Neuronal stem cell (in vitro differentiated cells): ENCODE data around the gene DPP6.

ENCODE experiments used
- DNase-seq: peaks from one replicate; pipeline ENCODE4 v3.0.0-alpha.2; 2013; ENCODE audit warnings: low spot score
- H2AFZ ChIP-seq: one replicate; pipeline ENCODE4 v1.6.1; 2013; ENCODE audit warnings: mild to moderate bottlenecking, low read length, inconsistent platforms
- H2AK5ac ChIP-seq: 2 replicates; pipeline ENCODE4 v1.6.1; 2013; ENCODE audit warnings: low read depth, mild to moderate bottlenecking, inconsistent platforms, low read length, moderate library complexity, mixed read lengths
- H2BK120ac ChIP-seq: 2 replicates; pipeline ENCODE4 v1.6.1; 2013; ENCODE audit warnings: low read depth, mild to moderate bottlenecking, inconsistent platforms, low read length, moderate library complexity, mixed read lengths
- H2BK12ac ChIP-seq: one replicate; pipeline ENCODE4 v1.6.1; 2013; ENCODE audit warnings: low read length, inconsistent platforms
- H2BK15ac ChIP-seq: 2 replicates; pipeline ENCODE4 v1.6.1; 2013; ENCODE audit warnings: mild to moderate bottlenecking, low read length, inconsistent platforms, mixed read lengths
- H2BK5ac ChIP-seq: one replicate; pipeline ENCODE4 v1.6.1; 2013; ENCODE audit warnings: inconsistent platforms, mild to moderate bottlenecking, low read length, moderate library complexity
- H3K14ac ChIP-seq: one replicate; pipeline ENCODE4 v1.6.1; 2013; ENCODE audit warnings: low read length, inconsistent platforms
- H3K18ac ChIP-seq: 2 replicates; pipeline ENCODE4 v1.6.1; 2013; ENCODE audit warnings: low read length, inconsistent platforms
- H3K23ac ChIP-seq: 2 replicates; pipeline ENCODE4 v1.6.1; 2013; ENCODE audit warnings: low read depth, mild to moderate bottlenecking, mixed read lengths, low read length, inconsistent platforms; ENCODE audit not compliant: poor library complexity
- H3K27ac ChIP-seq: replicated peaks from 3 replicates; pipeline ENCODE4 v1.5.1; 2013; ENCODE audit warnings: low read length, inconsistent platforms
- H3K27me3 ChIP-seq, 3 experiments: 2 replicates each; pipeline ENCODE4 v1.6.1; 2013; ENCODE audit warnings: low read length in 3 of 3, mild to moderate bottlenecking in 2 of 3, inconsistent platforms in 1 of 3, low read depth in 1 of 3, mixed read lengths in 1 of 3, moderate library complexity in 1 of 3; ENCODE audit not compliant: control insufficient read depth in 3 of 3, insufficient read depth in 3 of 3
- H3K36me3 ChIP-seq, 2 donors: replicated peaks in 1 of 2; 2 replicates each; pipeline ENCODE4 v1.6.1; 2013; ENCODE audit warnings: low read length in 2 of 2; ENCODE audit not compliant: control insufficient read depth in 2 of 2, insufficient read depth in 2 of 2
- H3K4ac ChIP-seq: 2 replicates; pipeline ENCODE4 v1.6.1; 2013; ENCODE audit warnings: inconsistent platforms, mild to moderate bottlenecking, low read length, moderate library complexity
- H3K4me1 ChIP-seq, 2 donors: 1 replicate in 1 of 2; 2 replicates in 1 of 2; pipeline ENCODE4 v1.6.1; 2013; ENCODE audit warnings: low read length in 2 of 2, low read depth in 1 of 2; ENCODE audit not compliant: control insufficient read depth in 2 of 2, insufficient read depth in 1 of 2
- H3K4me2 ChIP-seq: one replicate; pipeline ENCODE4 v1.6.1; 2013; ENCODE audit warnings: mild to moderate bottlenecking, low read length, inconsistent platforms; ENCODE audit not compliant: insufficient read depth, poor library complexity, severe bottlenecking
- H3K4me3 ChIP-seq, 2 donors: 2 replicates each; pipeline ENCODE4 v1.5.1; 2013; ENCODE audit warnings: low read length in 2 of 2, mild to moderate bottlenecking in 2 of 2, inconsistent platforms in 1 of 2, moderate library complexity in 1 of 2
- H3K79me1 ChIP-seq: one replicate; pipeline ENCODE4 v1.6.1; 2013; ENCODE audit warnings: low read depth, mild to moderate bottlenecking, inconsistent platforms, low read length, moderate library complexity
- H3K9ac ChIP-seq: one replicate; pipeline ENCODE4 v1.6.1; 2013; ENCODE audit warnings: mild to moderate bottlenecking, low read depth, low read length, inconsistent platforms; ENCODE audit not compliant: poor library complexity
- H3K9me3 ChIP-seq, 2 donors: replicated peaks in 1 of 2; 2 replicates each; pipeline versions ENCODE3 to v1.6.1; 2013; ENCODE audit warnings: low read length in 2 of 2, mild to moderate bottlenecking in 2 of 2, inconsistent platforms in 1 of 2, low read depth in 1 of 2, mixed read lengths in 1 of 2, moderate library complexity in 1 of 2; ENCODE audit not compliant: control insufficient read depth in 2 of 2, insufficient read depth in 1 of 2
- H4K8ac ChIP-seq: one replicate; pipeline ENCODE4 v1.6.1; 2013; ENCODE audit warnings: low read depth, mild to moderate bottlenecking, inconsistent platforms, low read length, moderate library complexity
- H4K91ac ChIP-seq: one replicate; pipeline ENCODE4 v1.6.1; 2013; ENCODE audit warnings: low read length, low read depth, mild to moderate bottlenecking, inconsistent platforms; ENCODE audit not compliant: poor library complexity
- WGBS, 2 donors: extraction: QIAGEN DNeasy Blood & Tissue Kit; methylation state at CpG; one replicate each; pipeline ENCODE4 v1.1.7; 2013; ENCODE audit warnings: missing lambda C conversion rate in 2 of 2, mixed read lengths in 1 of 2; ENCODE audit not compliant: insufficient read length in 2 of 2, insufficient replicate concordance in 1 of 2; ENCODE audit errors: extremely low coverage in 2 of 2; 5-methylcytosine and 5-hydroxymethylcytosine counted together

DPP6 gene

DNA sequence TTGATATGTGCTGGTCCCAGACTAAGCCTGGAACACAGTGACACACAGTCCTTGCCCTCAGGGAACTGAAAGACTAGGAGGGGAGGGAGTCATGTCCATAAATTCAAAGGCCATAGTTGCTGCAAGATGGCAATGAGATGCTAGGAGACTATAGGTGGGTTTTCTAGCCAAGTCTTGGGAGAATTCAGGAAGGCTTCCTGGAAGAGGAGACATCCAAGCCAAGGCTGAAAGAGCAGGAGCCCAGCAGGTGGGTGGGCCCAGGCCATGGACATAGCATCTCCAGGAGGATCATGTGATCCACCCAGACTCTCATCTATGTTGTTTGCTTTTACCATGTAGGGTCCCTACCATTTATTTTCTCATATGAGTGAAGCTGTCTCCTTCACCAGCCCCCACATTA lies 335.1 kb downstream of the DPP6 start:
- H3K27me3 ChIP-seq = no peaks in the 10 kb centered on the region
- no peak overlapping the region for H3K9ac ChIP-seq
- no peak overlapping the region for H3K23ac ChIP-seq
- H3K4me3 ChIP-seq = no peak overlapping the region
- H3K4me1 ChIP-seq = no peaks in the 10 kb centered on the region
- no peak overlapping the region for H2BK5ac ChIP-seq
- H3K9me3 ChIP-seq = no peaks in the 10 kb centered on the region
- no peak overlapping the region for H2BK12ac ChIP-seq
- H2AFZ ChIP-seq = no peak overlapping the region
- H3K79me1 ChIP-seq = no peaks in the 10 kb centered on the region
- no peak overlapping the region for H3K18ac ChIP-seq
- no peak overlapping the region for H2BK120ac ChIP-seq
- H2AK5ac ChIP-seq = no peak overlapping the region
- no peak overlapping the region for H2BK15ac ChIP-seq
- H3K36me3 ChIP-seq = no peaks in the 10 kb centered on the region
- no peak for DNase-seq
- H4K91ac ChIP-seq = no peak overlapping the region
- H3K14ac ChIP-seq = no peak overlapping the region
- no peak overlapping the region for H4K8ac ChIP-seq
- H3K4ac ChIP-seq = no peak overlapping the region
- H3K27ac ChIP-seq = no peak overlapping the region
- H3K4me2 ChIP-seq = no peak overlapping the region

DNA sequence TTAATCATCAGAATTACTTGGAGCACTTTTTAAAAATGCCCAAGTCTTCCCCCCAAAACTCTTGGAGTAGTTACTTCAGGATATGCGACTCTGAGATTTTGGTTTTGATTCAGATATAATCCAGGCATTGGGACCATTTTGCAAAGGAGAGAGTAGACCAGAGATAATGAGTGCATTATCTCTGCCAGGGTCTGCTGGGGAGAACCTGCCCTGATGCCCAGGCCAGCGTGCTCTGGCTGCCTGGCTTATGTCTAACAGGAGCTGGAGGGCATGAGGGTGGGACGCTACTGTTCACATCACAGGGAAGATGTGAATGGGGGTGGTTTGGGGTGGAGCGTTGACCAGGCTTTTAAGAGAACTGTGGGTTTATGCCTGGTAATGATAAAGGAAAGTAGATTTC lies 336.2 kb downstream of the DPP6 start:
- no peak overlapping the region for H3K4me2 ChIP-seq
- no peak for DNase-seq
- no peaks in the 10 kb centered on the region for H3K36me3 ChIP-seq
- H2BK15ac ChIP-seq = no peak overlapping the region
- peak overlapping the region in 1 of 2 donors; percentile 19 for H3K4me3 ChIP-seq
- no peak overlapping the region for H2AK5ac ChIP-seq
- H3K27me3 ChIP-seq = no peaks in the 10 kb centered on the region
- no peaks in the 10 kb centered on the region for H3K79me1 ChIP-seq
- no peak overlapping the region for H3K23ac ChIP-seq
- H4K8ac ChIP-seq = no peak overlapping the region
- no peak overlapping the region for H3K4ac ChIP-seq
- no peak overlapping the region for H2BK120ac ChIP-seq
- no peaks in the 10 kb centered on the region for H3K9me3 ChIP-seq
- H3K18ac ChIP-seq = no peak overlapping the region
- no peak overlapping the region for H2BK12ac ChIP-seq
- no peaks in the 10 kb centered on the region for H3K4me1 ChIP-seq
- H2BK5ac ChIP-seq = no peak overlapping the region
- no peak overlapping the region for H3K27ac ChIP-seq
- no peak overlapping the region for H3K9ac ChIP-seq
- no peak overlapping the region for H3K14ac ChIP-seq
- WGBS, 2 donors = no CpG with 5 or more reads among the region's 4 CpGs
- H2AFZ ChIP-seq = no peak overlapping the region
- no peak overlapping the region for H4K91ac ChIP-seq

DNA sequence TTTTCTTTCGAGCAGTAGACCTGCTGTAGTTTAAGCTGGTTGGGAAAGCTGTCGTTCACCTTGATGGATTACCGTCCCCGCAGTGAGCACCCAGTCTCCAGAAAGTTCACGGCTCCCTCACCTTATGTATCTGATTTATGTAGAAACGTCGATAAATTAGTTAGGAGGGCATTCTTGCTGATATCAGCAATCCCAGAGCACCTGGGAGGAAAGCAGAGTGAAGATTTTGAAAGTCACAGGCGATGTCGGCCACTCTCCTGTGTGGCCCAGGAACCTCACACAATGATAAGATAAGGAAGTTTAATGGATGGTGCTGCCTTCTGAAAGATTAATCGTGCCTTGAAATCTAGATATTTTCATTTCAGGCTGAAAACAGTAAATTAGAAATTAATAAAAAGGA lies 336.8 kb downstream of the DPP6 start:
- Histone ChIP-seq H3K9me3 (no peaks in the 10 kb centered on the region), H3K4me2 (no peak overlapping the region), H3K14ac (no peak overlapping the region), H3K18ac (no peak overlapping the region), H2BK12ac (no peak overlapping the region), H2BK5ac (no peak overlapping the region), H3K4me3 (no peak overlapping the region), H2AK5ac (no peak overlapping the region), H2AFZ (no peak overlapping the region), H3K4me1 (no peaks in the 10 kb centered on the region), H3K79me1 (no peaks in the 10 kb centered on the region), H3K4ac (no peak overlapping the region), H3K36me3 (no peaks in the 10 kb centered on the region), H4K91ac (no peak overlapping the region), H2BK15ac (no peak overlapping the region), H2BK120ac (no peak overlapping the region), H3K27me3 (no peaks in the 10 kb centered on the region), H3K27ac (no peak overlapping the region), H3K23ac (no peak overlapping the region), H4K8ac (no peak overlapping the region), H3K9ac (no peak overlapping the region)
- no peak for DNase-seq
- WGBS, 2 donors = no CpG with 5 or more reads among the region's 10 CpGs

DNA sequence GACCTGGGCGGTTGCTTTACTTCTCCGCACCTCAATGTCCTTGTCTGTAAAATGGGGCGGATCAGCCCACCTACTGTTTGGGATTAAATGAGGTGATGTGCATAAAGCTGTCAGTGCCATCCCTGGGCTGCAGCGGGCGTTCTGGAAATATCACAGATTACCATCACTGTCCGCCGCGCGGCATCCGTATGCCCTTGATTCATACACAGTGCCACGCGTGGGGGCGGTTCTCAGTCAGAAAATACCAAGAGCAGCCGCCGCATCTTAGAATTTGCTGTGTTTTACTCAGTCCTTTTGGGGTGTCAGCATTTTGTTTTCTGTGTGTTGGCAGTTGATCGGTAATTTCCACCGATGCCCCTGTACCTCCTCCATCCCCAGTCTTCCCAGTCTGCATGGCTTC lies 338.8 kb downstream of the DPP6 start:
- Histone ChIP-seq H2AFZ (no peak overlapping the region), H3K4me2 (no peak overlapping the region), H3K27me3 (no peaks in the 10 kb centered on the region), H3K9me3 (no peaks in the 10 kb centered on the region), H3K18ac (no peak overlapping the region), H3K79me1 (no peaks in the 10 kb centered on the region), H4K91ac (no peak overlapping the region), H3K4me1 (no peaks in the 10 kb centered on the region), H3K4ac (no peak overlapping the region), H3K14ac (no peak overlapping the region), H3K9ac (no peak overlapping the region), H2BK120ac (no peak overlapping the region), H4K8ac (no peak overlapping the region), H2AK5ac (no peak overlapping the region), H3K36me3 (no peaks in the 10 kb centered on the region), H3K23ac (no peak overlapping the region), H3K27ac (no peak overlapping the region), H2BK12ac (no peak overlapping the region), H3K4me3 (no peak overlapping the region), H2BK15ac (no peak overlapping the region), H2BK5ac (no peak overlapping the region)
- WGBS, 2 donors = no CpG with 5 or more reads among the region's 17 CpGs
- no peak for DNase-seq
